Activated CD4-positive, alpha-beta T cell treated with anti-CD3 and anti-CD28 coated beads, Interleukin-2, Interleukin-4, amounts not matched to agents 100 ng/mL and 50 ng/mL, durations not matched to agents 16 hours and 8 hours (primary cell): Measurements from ENCODE around the gene TRPM2.
"Not testable (repeated sequence)": the region's sequence is repeated elsewhere in the genome, so short reads cannot be mapped to it uniquely, and the experiment has no call there.

Source experiments
- DNase-seq: peaks from one replicate; pipeline ENCODE4 v3.0.0-alpha.2; 2020; ENCODE audit warnings: low spot score

Gene TRPM2

DNA sequence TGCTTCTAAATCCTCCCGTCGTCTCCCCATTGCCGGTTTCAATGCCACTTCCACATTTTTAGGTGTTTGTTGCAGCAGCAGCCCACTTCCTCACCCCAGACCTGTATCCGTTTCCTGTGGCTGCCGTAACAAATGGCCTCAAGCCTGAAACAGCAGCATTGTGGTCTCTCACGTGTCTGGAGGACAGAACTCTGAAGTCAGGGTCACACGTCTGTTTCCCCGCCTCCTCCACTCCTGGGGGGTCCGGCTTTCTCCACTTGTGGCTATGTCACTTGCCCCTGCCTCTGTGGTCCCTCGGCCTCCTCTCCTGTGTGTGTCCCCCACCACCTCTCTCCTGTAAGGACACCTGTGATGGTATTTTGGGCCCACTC, 21.8 kb downstream of the TRPM2 start:
- peak; percentile 22 for DNase-seq

DNA sequence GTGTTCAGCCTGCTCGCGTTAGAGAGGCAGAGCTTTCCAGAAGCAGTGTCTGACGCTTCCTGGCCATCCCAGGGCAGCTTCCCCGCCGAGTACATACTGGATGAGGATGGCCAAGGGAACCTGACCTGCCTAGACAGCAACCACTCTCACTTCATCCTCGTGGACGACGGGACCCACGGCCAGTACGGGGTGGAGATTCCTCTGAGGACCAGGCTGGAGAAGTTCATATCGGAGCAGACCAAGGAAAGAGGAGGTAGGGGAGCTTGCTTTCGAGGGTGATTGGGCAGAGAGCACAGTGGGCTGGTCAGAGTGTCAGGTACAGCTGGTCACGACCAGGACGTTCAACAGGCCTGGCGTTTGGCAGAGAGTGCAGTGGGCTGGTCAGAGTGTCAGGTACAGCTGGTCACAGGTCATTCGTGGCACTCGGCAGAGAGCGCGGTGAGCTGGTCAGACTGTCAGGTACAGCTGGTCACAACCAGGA, 22.4 kb downstream of the TRPM2 start:
- DNase-seq, result no peak

DNA sequence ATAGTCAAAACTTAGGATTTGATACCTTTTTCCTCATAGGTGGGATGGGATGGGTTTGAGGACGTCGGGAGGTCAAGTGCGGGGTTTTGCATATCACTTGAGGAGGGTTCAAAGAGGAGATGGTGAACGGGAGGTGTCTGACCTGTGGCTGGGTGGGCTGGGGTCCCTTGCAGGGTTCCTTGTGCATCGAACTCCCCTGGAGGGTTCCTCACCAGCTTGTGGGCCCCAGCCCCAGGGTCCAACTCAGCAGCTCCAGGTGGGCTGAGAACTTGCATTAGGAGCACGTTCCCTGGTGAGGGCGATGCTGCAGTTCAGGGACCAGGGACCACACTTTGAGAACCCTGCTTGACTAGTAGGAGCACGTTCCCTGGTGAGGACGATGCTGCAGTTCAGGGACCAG, 23.2 kb downstream of the TRPM2 start:
- DNase-seq, result no peak

DNA sequence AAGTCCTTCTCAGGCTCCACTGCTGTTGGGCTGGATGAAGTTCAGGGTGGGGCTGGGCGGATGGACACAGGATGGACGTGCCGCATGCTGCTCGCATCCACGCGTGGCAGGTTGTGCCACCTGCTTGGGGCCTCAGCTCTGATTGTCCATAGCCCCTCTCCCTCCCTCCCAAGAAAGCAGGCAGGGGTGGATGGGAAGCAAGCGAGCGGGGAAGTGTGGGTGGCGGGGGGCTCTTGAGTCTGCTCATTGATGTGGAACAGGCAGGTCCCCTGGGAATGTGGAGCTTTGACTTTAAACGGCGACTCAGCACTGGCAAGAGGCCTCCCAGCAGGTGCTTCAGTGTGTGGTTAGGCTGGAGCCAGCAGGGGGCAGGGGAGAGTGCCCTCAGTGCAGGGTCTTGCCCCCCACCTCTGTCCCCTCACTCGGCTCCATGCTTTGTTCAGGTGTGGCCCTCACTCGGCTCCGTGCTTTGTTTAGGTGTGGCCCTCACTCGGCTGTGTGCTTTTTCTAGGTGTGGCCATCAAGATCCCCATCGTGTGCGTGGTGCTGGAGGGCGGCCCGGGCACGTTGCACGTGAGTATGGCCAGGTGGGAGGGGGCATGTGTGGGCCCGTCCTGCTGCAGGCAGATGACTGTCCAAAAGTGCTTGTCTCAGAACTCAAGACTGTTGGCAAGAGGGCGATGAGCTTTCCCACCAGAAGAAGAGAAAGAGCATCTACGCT, 23.9 kb downstream of the TRPM2 start:
- no peak for DNase-seq

DNA sequence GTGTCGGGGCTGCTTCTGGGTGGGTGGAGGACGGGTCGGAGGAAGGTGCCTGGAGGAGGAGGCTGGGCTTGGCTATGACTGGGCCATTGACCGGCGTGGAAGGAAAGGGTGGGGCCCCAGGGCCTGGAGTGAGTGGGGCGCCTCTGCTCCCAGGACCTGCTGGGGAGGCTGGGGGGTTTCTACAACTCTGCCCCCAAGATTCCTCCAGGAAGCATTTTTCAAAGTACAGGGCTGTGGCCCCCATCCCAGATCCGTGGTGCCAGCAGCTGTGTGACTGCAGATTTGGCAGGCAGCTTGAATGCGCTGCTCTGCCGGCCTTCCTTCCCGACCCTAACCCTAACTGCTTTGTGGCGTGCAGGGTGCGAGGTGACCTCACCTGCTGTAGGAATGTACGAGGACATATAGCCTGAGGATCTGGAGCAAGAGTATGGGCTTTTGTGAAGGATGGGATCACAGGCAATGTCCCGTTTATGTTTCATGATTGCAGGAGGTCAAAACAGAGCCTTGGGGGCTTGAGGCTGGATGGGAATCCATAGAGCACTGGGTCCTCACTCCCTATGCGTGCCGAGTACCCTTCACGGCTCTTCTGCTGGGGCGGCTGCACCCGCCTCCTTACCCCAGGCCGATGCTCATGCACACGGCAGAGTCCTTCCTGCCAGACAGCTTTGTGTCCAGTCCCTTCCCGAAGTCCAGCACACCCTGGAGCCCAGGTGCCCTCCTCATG, 24.7 kb downstream of the TRPM2 start:
- no peak for DNase-seq

DNA sequence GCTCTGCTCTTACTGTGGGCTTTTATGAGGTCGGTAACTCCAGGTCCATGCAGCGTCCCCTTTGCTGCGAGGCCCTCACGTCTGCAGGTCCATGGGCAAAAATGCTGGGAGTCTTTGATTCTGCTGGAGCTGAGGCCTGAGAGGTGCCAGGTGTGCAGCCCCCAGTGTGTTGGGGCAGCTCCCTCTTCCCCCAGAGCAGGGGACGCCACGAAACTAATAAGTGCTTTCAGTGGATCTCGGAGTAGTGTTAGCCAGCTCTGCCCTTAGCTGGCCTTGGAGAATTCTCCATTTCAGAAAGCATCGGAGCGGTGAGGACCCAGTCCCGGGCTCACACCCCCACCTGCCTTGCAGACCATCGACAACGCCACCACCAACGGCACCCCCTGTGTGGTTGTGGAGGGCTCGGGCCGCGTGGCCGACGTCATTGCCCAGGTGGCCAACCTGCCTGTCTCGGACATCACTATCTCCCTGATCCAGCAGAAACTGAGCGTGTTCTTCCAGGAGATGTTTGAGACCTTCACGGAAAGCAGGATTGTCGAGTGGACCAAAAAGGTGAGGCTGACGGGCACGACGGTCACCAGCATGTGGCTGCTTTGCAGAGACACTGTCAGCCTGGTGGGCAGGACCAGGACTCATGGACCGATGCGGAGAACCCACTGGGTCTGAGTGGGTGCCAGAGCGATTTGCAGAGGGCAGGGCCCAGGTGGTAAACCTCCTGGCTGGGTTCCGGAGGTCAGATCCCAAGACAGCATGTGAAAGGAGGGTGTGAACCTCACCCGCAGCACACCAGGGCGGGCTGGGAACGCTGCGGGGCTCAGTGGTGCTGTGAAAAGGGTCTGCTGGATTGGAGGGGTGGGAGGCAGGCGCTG, 25.5 kb downstream of the TRPM2 start:
- DNase-seq, result no peak

DNA sequence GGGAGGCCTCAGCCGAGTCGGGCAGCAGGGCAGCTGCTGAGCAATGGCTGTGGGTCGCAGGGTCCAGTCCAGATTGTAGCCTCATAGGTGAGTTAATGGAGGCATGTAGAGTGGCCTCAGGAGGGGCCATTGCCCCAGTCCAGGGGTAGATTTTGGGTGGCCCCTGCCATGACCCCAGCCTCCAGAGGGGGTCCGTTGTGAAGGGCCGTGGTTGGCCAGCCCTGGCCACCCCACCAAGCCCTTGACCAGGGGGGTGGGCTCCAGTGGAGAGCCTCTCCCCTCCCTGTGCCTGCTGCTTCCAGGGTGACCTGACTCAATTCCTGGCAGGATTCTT, 26.1 kb downstream of the TRPM2 start:
- no peak for DNase-seq

DNA sequence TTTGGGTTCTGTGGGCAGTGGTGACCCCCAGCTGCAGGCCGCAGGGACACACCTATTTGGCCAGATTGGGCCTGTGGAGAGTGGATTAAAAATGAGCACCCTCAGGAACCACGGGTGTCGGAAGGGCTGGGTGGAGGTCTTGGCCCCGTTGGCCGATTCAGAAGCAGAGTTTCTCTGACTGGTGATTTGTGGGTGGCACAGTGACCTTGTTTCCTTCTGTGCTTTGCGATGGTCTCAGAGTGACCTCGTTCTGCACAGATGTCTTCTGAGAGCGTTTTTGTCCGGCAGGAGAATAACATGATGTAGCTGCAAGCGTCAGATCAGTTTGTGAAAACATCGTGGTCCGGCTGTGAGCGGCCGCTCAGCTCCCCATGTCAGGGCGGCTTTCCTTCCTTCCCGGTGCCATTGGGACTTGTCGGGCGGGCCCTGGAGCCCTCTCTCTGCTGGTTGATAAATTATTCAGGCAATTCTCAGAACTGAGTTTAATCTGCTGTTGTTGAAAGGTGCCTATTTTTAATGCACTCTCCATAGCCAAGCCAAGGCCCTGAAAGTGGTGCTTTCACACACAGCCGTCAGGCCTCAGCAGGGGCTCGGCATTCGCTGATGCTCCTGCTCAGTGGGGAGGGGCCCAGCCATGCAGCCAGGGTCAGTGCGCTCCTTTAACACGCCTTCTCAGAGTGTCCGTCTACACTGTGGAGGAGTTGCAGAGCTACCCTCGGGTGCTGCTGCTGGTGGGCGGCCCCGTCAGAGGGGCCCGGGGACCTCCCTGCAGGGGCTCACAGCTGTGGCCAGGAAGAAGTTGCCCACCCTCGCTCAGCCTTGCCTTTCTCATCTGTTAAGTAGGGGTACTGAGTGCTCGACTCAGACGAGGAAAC, 26.8 kb downstream of the TRPM2 start:
- DNase-seq, result no peak

DNA sequence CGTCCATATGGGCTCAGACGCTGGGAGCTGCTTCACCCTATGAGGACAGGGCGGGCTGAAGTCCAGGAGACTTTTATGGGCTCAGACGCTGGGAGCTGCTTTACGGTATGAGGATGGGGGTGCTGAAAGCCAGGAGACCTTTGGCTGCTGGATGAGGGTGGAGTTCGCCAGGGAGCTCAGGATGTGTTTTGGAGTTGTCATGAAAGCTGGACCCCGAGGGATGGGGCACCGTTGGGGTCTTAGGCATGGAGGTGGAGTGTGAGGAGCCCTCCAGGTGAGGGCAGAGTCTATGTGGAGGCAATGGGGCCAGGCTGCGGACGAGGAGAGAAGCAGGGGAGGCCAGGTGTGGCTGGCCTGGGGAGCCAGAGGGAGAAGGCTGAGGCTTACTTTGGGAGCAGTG, 27.5 kb downstream of the TRPM2 start:
- no peak for DNase-seq

DNA sequence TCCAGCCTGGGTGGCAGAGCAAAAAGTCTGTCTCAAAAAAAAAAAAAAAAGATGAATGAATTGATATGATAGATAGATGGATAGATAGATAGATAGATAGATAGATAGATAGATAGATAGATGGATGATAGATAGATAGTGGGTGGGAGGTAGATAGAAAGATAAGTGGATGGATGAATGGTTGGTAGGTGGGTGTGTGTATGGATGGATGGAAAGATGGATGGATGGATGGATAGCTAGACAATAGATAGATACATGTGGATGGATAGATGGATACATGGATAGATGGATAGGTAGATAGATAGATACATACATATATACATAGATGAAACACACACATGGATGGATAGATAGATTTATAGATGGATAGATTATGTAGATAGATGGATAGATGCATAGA, 28.5 kb downstream of the TRPM2 start:
- DNase-seq, result no peak

DNA sequence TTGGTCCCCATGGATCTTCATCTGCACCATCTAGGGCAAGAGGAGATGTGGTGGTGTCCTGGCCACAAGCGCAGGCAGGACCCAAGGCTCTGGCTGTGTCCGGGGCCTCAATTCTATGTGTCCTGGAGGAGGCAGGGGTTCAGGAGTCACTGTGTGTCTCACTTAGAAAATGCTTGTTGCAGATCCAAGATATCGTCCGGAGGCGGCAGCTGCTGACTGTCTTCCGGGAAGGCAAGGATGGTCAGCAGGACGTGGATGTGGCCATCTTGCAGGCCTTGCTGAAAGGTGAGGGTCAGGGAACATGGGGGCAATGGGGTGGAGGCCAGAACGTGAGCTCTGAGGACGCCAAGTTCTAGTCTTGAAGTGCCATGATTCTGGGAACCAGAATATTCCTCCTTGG, 29.1 kb downstream of the TRPM2 start:
- DNase-seq, result no peak

DNA sequence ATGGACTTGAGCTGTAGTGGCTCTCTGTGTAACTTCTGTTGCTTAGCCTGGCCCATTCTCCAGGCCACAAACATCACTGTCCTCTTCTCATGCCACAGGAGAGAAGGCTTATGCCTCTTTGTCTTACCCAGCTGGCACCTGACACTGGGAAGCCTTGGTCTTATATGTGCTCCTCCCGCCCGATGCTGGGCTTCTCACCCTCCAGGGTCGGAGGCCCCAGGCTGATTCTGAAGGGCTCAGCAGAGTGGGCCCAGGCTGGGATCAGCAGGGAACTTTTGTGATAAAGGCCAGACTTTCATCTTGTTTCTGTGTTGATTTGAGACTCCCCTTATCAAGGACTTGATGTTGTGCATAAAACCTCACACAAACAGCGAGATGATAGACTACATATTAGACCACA, 29.8 kb downstream of the TRPM2 start:
- DNase-seq, result no peak

DNA sequence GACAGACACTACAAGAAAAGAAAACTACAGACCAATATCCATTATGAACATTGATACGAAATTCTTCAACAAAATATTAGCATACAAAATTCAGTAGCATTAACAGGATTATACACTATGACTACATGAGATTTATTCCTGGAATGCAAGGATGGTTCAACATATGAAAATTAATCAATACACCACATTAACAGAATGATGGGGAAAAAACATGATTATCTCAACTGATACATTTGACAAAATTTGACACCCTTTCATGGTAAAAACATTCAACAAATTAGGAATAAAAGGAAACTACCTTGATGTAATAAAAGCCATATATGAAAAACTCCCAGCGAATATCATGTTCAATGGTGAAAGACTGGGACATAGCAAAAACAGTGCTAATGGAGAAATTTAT, 31.5 kb downstream of the TRPM2 start:
- DNase-seq, result no peak

DNA sequence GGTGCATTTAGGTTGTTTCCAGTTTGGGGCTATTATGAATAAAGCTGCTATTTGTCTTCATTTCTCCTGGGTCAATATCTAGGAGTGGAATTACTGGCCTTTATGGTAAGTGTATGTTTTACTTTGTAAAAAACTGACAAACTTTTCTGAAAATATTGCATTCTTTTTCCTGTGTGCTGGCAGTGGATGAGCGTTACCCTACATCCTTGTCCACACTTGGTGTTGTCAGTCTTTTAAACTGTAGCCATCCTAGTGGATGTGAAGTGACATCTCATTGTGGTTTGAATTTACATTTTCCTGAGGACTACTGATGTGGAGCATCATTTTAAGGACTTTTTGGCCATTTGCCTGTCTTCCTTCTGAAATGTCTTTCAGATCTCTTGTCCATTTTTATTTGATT, 35.9 kb downstream of the TRPM2 start:
- DNase-seq, result no peak

DNA sequence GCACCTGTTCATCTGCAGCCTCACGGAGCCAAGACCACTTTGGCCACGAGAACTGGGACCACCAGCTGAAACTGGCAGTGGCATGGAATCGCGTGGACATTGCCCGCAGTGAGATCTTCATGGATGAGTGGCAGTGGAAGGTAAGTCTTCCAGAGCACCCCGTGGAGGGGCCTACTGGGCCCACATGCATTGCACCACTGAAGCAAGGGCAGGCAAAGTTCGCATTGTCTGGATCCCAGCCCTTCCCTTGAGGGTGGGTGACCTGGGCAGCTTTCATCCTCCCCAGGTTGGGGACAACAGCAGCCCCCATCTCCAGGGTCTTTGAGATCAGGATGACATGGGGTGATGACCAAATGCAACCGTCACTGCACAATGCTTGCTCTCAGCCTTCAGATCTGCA, 37.5 kb downstream of the TRPM2 start:
- DNase-seq, result no peak

DNA sequence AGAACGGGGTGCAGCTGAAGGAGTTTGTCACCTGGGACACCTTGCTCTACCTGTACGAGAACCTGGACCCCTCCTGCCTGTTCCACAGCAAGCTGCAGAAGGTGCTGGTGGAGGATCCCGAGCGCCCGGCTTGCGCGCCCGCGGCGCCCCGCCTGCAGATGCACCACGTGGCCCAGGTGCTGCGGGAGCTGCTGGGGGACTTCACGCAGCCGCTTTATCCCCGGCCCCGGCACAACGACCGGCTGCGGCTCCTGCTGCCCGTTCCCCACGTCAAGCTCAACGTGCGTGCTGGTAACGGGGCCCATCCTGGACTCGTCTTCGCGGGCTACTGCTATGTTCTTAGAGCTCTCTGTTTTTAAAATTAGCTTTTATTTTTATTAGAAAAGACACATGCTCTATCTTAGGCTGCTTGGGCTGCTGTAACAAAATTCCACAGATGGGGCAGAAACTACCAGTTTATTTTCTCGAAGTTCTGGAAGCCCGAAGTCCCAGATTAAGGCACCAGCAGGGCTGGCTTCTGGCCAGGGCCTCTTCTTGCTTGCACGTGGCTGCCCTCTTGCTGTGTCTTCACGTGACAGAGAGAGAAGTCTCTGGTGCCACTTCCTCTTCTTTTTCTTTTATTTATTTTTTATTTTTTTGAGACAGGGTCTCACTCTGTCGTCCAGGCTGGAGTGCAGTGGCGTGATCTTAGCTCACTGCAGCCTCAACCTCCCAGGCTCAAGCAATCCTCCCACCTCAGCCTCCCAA, 38.1 kb downstream of the TRPM2 start:
- no peak for DNase-seq

DNA sequence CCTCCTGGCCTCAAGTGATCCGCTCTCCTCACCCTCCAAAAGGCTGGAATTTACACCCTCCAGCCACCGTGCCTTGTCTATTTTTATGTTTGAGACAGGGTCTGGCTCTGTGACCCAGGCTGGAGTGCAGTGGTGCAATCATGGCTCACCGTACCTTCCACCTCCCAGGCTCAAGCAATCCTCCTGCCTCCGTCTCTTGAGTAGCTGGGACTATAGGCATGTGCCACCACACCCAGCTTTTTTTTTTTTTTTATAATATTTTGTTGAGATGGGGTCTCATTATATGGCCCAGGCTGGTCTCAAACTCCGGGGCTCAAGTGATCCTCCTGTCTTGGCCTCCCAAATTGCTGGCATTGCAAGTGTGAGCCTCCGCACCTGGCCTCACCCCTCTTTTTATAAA, 38.8 kb downstream of the TRPM2 start:
- DNase-seq, result no peak

DNA sequence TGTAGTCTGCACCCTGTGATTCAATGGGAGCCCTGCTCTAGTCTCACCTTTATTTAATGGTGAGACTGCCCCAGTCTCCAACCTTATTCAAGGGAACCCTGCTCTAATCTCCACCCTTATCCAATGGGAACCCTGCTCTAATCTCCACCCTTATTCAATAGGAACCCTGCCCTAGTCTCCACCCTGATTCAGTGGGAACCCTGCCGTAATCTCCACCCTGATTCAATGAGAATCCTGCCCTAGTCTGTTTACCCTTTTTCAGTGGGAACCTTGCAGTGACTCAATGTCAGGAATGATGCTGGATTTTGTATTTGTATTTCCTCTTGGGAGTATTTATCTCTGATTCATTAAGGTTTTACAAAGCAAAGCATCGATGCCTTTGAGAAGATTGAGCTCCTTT, 39.5 kb downstream of the TRPM2 start:
- no peak for DNase-seq

DNA sequence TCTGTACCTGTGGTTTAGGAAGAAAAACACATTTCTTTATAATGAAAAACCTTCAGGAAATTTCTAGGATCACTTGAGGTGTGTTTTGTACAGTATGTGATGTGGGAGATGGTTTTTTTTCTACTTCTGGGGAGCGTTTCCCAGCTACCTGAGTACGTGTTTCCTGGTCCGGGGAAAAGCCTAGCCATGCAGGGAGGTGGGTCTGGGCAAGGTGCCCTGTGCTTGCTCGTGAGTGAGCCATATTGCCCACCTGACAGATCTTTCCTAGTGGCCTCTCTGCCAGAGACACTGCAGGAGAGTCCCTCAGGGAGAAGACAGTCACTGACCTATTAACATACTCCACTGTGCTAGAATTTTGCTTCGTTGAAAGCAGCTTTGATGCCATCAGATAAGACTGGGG, 41.3 kb downstream of the TRPM2 start:
- DNase-seq, result no peak

DNA sequence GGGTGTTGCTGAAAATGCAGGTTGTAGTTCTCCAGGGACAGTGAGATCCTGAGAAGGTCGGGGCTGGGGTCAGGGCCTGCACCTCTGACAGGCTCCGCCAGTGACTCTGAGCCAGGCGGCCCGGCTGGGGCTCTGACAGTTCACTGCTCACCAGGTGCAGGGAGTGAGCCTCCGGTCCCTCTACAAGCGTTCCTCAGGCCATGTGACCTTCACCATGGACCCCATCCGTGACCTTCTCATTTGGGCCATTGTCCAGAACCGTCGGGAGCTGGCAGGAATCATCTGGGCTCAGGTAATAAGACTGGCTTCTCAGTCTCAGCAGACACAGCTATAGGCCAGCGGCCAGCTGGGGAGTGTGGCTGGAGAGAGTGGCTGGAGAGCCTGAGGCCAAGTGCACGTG, 41.8 kb downstream of the TRPM2 start:
- DNase-seq, result no peak

DNA sequence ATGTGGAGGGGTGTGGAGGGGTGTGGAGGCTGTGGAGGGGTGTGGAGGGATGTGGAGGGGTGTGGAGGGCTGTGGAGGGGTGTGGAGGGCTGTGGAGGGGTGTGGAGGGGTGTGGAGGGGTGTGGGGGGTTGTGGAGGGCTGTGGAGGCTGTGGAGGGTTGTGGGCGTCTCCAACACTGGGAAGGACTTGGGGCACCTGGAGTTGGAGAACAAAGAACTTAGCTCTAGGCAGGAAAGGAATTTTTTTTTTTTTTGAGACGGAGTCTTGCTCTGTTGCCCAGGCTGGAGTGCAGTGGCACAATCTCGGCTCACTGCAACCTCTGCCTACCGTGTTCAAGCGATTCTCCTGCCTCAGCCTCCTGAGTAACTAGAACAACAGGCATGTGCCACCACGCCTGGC, 43.4 kb downstream of the TRPM2 start:
- DNase-seq, result not testable (repeated sequence)
